GM23338 (cell line): Measurements from ENCODE around the gene SYT12.

Experiments
- EZH2 ChIP-seq: fragments of 200-600 bp; sonication (generic); IDR thresholded peaks from one replicate; pipeline ENCODE4 v1.8.0; 2017; ENCODE audit warnings: antibody characterized with exemption, mild to moderate bottlenecking, low read depth; ENCODE audit not compliant: unreplicated experiment
- POLR2AphosphoS5 ChIP-seq: IDR thresholded peaks from 2 replicates; pipeline ENCODE4 v1.6.1; 2016; ENCODE audit warnings: antibody characterized with exemption, low read depth
- ZNF114 ChIP-seq: fragments of 250-450 bp; sonication (Bioruptor Pico); IDR thresholded peaks from 2 replicates; pipeline ENCODE4 v1.5.0; 2020; ENCODE audit warnings: mild to moderate bottlenecking, moderate library complexity

- TF ChIP-seq POLR2AphosphoS5 (no peak), ZNF114 (no peak), EZH2 (no peak)
Measured at GRCh38 chr11:67072295-67072694, 49.4 kb downstream of the SYT12 start.
